Adipocyte (in vitro differentiated cells): ENCODE results near the gene LSP1.
A peak's percentile ranks its signal among the peaks of the same experiment; 100 is the strongest.

Experiments
- DNase-seq: peaks from one replicate; pipeline ENCODE4 v3.0.0-alpha.2; 2015; ENCODE audit warnings: low read depth
- H3K27me3 ChIP-seq: replicated peaks from 2 replicates; pipeline ENCODE4 v1.7.0; 2013; ENCODE audit warnings: mild to moderate bottlenecking, low read length, moderate library complexity; ENCODE audit not compliant: control insufficient read depth, insufficient read depth
- H3K36me3 ChIP-seq: 2 replicates; pipeline ENCODE4 v1.7.0; 2013; ENCODE audit warnings: low read length, mild to moderate bottlenecking, moderate library complexity; ENCODE audit not compliant: control insufficient read depth, insufficient read depth, severe bottlenecking
- H3K4me1 ChIP-seq: 2 replicates; pipeline ENCODE4 v1.7.0; 2013; ENCODE audit warnings: mild to moderate bottlenecking, low read length, moderate library complexity; ENCODE audit not compliant: control insufficient read depth, insufficient read depth
- H3K4me3 ChIP-seq: 2 replicates; pipeline ENCODE4 v1.7.0; 2013; ENCODE audit warnings: mild to moderate bottlenecking, low read length, moderate library complexity
- H3K9ac ChIP-seq: 2 replicates; pipeline ENCODE4 v1.7.0; 2013; ENCODE audit warnings: mild to moderate bottlenecking, low read length, moderate library complexity
- H3K9me3 ChIP-seq: 2 replicates; pipeline ENCODE4 v1.7.0; 2013; ENCODE audit warnings: mild to moderate bottlenecking, low read length, moderate library complexity; ENCODE audit not compliant: control insufficient read depth

Gene LSP1

DNA sequence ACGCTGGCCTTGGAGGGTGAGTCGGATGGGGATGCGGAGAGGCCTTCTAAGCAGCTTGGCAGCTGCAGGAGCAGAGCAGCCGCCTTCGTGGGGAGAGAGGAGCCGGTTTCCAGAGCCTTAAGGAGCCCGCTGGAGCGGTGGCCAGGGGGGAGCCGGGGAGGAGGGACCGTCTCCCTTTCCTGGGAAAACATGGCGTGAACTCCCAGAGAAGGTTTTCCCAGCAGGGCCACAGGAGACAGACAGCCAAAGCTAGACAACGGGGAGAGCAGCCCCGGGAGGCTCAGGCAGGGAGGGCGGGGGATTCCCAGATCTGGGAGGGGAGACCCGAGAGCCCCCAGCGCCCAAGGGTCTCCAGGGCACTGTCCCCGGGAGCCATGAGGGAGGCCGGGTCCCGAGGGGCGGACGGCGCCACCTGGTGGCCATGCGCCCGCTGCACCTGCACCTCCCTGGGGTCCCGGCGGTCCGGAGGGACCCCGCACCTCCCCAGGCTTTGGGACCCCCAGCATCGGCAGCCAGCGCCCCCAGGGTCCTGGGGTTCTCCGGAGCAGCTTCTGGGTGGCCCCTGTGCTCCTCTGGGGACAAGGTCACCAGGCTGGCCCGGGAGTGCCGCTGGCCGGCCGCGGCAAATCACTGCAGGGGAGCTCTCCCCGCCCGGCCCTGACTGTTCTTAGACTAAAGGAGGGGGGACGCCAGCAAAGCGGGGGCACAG, 20.5 kb upstream of the LSP1 start:
- H3K4me3 ChIP-seq, result no peak overlapping the region
- peak; percentile 61 for DNase-seq
- no peaks in the 10 kb centered on the region for H3K36me3 ChIP-seq
- no peaks in the 10 kb centered on the region for H3K9me3 ChIP-seq
- H3K4me1 ChIP-seq, result peaks cover 12% of the 10 kb centered on the region
- peaks cover 20% of the 10 kb centered on the region for H3K27me3 ChIP-seq
- H3K9ac ChIP-seq, result no peak overlapping the region

DNA sequence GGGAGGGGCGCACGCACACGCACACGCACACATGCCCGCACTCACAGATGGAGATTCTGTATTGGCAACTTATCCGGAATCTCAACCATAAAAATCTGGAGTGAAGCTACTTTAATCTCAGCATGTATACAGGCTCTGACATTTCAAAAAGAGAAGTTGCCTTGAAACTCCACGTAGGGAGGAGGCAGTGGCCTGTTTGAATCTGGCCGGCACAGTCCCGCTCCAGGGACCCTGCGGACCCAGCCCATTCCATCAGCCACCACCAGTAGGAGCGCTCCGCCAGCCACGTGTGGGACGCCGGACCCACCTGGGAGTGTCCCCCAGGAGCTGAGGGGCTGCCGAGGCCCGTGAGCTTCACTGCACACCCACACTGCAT, 20.0 kb upstream of the LSP1 start:
- no peak overlapping the region for H3K9ac ChIP-seq
- DNase-seq, result no peak
- H3K4me3 ChIP-seq, result no peak overlapping the region
- peaks cover 7% of the 10 kb centered on the region for H3K4me1 ChIP-seq
- H3K9me3 ChIP-seq, result no peaks in the 10 kb centered on the region
- no peaks in the 10 kb centered on the region for H3K36me3 ChIP-seq
- H3K27me3 ChIP-seq, result peaks cover 20% of the 10 kb centered on the region

DNA sequence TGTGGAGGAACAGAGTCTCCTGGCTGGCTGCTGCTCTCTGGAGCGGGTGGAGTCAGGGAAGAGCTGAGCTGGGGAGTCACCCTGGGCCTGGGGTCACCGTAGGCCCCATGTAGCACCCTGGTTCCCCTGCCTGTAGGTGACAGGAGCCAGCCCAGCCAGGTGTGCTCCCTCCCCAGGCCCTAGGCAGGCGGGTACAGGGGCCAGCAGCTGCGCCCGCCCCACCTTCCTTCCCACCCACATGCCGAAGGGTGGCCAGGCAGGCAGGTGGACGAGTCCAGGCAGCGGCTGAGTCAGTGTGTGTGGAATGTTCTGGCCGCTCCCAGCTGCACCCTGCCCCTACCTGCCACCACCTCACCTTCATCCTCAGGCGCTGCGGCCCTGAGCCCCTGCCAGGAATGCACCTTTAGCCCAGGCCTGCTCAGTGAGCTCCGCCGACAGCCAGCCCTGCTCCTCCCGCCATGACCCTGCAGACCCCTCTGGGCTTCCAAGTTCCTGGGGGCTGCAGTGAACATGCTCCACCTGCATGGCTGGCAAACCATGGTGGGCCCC, 18.7 kb upstream of the LSP1 start:
- Histone ChIP-seq H3K27me3 (peaks cover 19% of the 10 kb centered on the region), H3K4me1 (peaks cover under 1% of the 10 kb centered on the region)
- no peak for DNase-seq

DNA sequence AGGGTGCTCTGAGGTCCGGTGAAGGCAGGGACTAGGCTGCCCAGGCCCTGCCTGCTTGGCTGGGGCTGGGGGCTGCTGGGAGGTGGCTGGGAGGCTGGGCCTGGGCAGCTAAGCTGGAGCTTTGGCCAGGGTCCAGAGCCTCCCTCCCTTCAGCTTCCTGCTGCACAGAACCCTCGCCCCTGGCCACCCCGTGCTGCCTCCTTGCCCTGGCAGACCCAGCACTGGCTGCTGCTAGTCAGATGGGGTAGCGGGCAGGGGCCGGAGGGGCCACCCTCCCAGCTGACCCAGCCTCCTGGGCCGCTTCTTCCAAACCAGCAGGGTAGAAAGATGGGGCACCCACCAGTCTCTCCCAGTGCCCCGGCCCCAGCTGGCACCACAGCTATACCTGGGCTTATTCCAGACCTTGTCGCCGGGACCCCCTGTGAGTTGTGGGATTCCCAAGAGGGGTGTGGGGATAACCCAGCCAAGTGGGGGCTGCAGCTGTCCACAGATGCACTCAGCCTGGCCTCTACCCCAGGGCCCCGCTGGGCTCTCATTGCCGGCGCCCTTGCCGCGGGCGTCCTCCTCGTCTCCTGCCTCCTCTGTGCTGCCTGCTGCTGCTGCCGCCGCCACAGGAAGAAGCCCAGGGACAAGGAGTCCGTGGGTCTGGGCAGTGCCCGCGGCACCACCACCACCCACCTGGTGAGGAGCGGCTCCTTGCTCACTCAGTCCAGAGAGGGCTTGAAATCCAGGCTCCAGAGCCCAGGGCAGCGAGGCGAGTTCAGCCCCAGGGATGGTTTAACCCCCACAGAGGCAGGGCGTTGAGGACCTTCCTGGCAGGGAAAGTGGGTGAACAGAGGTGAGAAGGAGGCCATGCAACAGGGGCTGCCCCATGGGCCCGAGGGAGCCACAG, 17.9 kb upstream of the LSP1 start, which contains the start of gene SYT8:
SYT8 (plus strand) TSS at position 212 of the 892 bp plus-strand sequence; CDS start at position 328, 116 bp downstream.
- H3K4me1 ChIP-seq, result no peaks in the 10 kb centered on the region

More for the DNA sequence above, 18.7 kb upstream of the LSP1 start:
- Histone ChIP-seq H3K4me3 (no peak overlapping the region), H3K9me3 (no peaks in the 10 kb centered on the region), H3K9ac (no peak overlapping the region), H3K36me3 (no peaks in the 10 kb centered on the region)

DNA sequence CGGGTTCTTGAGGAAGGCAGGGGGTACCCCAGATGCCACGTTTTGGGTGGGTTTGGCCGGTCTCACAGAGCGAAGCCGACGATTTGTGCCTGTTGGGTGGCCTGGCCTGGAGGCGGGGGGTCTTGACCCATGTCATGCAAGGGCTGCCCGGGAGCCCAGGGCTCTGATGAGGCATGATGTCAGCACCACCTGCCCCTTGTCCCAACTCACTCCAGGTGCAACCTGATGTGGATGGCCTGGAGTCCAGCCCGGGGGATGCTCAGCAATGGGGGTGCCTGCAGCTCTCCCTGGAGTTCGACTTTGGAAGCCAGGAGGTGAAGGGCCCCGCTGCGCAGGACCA, 17.2 kb upstream of the LSP1 start:
- Histone ChIP-seq H3K9me3 (no peaks in the 10 kb centered on the region), H3K27me3 (peaks cover 12% of the 10 kb centered on the region), H3K9ac (no peak overlapping the region), H3K4me1 (no peaks in the 10 kb centered on the region), H3K36me3 (no peaks in the 10 kb centered on the region), H3K4me3 (no peak overlapping the region)
- no peak for DNase-seq

More for the DNA sequence above, 17.9 kb upstream of the LSP1 start, which contains the start of gene SYT8:
- no peak within 1 kb of the TSS for H3K4me3 ChIP-seq
- no peak for DNase-seq
- H3K27me3 ChIP-seq, result peaks cover 12% of the 10 kb centered on the region
- H3K36me3 ChIP-seq, result no peaks in the 10 kb centered on the region
- no peaks in the 10 kb centered on the region for H3K9me3 ChIP-seq
- H3K9ac ChIP-seq, result no peak within 1 kb of the TSS

DNA sequence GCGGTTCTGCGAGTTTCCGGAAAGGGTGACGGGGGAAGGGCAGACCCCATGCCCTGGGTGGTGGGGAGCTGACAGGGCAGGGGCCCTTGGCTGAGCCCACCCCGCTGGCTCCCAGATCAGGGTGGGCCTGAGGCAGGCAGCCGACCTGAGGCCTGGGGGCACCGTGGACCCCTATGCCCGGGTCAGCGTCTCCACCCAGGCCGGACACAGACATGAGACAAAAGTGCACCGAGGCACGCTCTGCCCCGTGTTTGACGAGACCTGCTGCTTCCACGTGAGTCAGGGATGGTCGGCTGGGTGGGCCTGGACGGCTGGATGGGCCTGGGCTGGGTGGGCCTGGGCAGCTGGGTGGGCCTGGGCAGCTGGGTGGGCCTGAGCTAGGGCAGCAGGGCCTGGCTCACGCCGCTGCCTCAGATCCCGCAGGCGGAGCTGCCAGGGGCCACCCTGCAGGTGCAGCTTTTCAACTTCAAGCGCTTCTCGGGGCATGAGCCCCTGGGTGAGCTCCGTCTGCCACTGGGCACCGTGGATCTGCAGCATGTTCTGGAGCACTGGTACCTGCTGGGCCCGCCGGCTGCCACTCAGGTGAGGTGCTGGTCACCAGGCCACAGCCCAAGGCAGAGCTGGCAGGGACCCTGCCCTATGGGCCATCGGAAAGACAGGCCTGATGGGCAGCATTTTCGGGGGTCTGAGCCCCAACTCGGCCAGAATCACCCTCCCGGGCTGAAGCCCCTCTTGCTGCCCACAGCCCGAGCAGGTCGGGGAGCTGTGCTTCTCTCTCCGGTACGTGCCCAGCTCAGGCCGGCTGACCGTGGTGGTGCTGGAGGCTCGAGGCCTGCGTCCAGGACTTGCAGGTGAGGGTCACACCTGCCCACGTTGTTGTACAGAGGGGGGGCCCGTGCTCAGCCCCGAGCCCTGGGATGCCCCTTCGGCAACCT, 16.6 kb upstream of the LSP1 start:
- no peaks in the 10 kb centered on the region for H3K4me1 ChIP-seq
- no peak for DNase-seq
- no peaks in the 10 kb centered on the region for H3K36me3 ChIP-seq
- no peaks in the 10 kb centered on the region for H3K9me3 ChIP-seq
- H3K27me3 ChIP-seq, result peaks cover 10% of the 10 kb centered on the region
- no peak overlapping the region for H3K9ac ChIP-seq
- H3K4me3 ChIP-seq, result no peak overlapping the region

DNA sequence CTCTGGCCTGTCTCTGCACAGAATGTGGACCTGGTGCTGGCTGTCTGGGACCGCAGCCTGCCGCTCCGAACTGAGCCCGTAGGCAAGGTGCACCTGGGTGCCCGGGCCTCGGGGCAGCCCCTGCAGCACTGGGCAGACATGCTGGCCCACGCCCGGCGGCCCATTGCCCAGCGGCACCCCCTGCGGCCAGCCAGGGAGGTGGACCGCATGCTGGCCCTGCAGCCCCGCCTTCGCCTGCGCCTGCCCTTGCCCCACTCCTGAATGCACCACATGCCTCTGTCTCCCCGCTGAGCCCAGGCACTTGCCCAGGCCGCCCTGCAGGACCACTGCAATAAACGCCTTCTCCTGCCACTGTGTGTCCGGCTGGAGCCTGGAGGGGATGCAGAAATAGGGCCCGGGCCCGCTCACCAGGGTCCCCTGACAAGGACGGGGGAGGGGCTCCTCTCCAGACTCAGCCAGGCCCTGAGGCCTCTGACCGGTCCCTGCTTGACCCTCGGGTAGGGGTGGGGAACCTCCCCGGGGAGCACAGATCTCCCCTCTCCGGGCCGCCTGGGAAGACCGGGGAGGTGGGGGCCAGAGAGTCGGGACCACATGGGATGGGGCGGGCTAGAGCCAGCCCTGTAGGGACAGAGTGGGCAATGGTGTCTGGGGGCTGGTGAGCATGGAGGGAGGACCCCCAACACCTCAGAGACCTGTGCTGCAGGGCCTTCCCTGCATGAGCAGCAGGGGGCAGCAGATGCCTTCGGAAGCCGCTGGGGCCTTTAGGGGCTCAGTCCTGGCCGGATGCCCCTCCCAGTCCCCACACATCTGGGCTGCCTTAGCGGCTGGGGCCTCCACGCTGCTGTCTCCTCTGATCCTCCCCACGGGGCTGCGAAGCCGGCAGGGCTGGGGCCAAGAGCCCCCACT, 15.5 kb upstream of the LSP1 start:
- Histone ChIP-seq H3K9ac (no peak overlapping the region), H3K27me3 (peaks cover 8% of the 10 kb centered on the region), H3K9me3 (no peaks in the 10 kb centered on the region), H3K4me3 (no peak overlapping the region), H3K36me3 (no peaks in the 10 kb centered on the region), H3K4me1 (no peaks in the 10 kb centered on the region)
- DNase-seq, result peak; percentile 88

DNA sequence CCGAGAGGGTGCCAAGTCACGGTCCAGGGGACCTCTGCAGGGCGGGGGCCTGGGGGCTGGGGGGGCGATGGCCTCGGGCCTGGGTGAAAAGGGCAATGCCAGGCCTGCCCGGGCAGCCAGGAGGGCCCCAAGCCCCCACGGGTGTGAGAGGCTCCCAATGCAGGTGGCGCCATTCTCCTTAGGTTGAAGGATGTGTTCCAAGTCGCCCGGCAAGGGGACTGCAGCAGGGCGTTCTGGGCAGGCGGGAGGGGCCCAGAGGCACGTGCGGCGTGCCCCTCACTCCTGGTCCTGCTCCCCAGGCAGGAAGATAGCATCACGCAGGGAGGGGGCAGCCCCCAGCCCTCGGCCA, 14.8 kb upstream of the LSP1 start:
- H3K36me3 ChIP-seq, result no peaks in the 10 kb centered on the region
- DNase-seq, result no peak
- no peaks in the 10 kb centered on the region for H3K4me1 ChIP-seq
- no peak overlapping the region for H3K9ac ChIP-seq
- peaks cover 8% of the 10 kb centered on the region for H3K27me3 ChIP-seq
- H3K9me3 ChIP-seq, result no peaks in the 10 kb centered on the region
- no peak overlapping the region for H3K4me3 ChIP-seq

DNA sequence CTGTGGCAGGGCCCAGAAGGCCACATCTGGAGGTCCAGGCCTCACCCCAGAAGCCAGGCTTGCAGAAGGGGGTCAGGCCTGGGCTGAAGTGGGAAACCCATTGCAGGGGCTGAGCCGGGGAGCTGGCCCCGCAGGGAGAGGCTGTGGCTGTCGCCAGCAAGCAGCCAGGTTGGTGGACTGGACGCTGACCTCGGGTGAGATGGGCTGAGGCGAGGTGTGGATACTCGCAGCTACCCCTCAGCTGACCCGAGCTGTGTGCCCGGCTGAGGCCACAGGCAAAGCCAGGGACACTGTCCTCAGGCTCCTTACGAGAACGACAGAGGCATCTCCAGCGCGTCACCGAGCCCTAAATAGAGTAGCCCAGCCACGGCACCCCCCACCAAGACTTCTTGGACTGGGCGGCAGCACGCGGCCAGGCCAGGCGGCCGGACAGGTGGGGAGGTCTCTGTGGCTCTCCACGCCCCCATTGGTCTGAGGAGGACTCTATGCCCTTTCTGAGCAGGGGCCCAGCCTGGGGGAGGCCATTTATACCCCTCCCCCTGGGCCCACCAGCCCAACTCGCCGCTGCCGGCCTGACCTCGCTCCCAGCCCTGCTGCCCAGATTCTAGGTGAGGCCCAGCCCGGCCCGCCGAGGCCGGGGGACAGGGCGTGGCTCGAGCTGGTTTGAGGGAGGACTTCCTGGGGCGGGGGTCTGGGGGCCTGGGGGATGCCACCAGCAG, 14.3 kb upstream of the LSP1 start, which contains the start of gene TNNI2:
TNNI2 (plus strand) TSS at position 556 of the 719 bp plus-strand sequence. CDS start 716 bp downstream, outside the sequence.
- Histone ChIP-seq H3K9ac (no peak within 1 kb of the TSS), H3K9me3 (no peaks in the 10 kb centered on the region), H3K36me3 (no peaks in the 10 kb centered on the region), H3K4me3 (no peak within 1 kb of the TSS), H3K27me3 (peaks cover 8% of the 10 kb centered on the region), H3K4me1 (no peaks in the 10 kb centered on the region)
- DNase-seq, result no peak
